Sigmoid colon (tissue), 7 donors: Measurements from ENCODE around the gene MARK4. TPM values are rescaled to one million over a fixed set of nuclear protein-coding genes. Genes with fewer than 3 reads are reported as not detected.

ENCODE experiments used
- DNase-seq: peaks from one replicate; pipeline ENCODE4 v3.0.0-alpha.2; 2019
- H3K27ac ChIP-seq, 4 donors: fragments of 200-600 bp; sonication (generic); one replicate each; pipeline ENCODE4 v1.5.1; 2016 to 2019; ENCODE audit warnings: mild to moderate bottlenecking in 1 of 4
- H3K27me3 ChIP-seq, 3 donors: fragments of 200-600 bp; sonication (generic); one replicate each; pipeline ENCODE4 v1.5.1; 2019; ENCODE audit warnings: mild to moderate bottlenecking in 1 of 3
- H3K36me3 ChIP-seq, 4 donors: fragments of 200-600 bp; sonication (generic); one replicate each; pipeline ENCODE4 v1.5.1; 2016 to 2019
- H3K4me1 ChIP-seq, 4 donors: fragments of 200-600 bp; sonication (generic); one replicate each; pipeline ENCODE4 v1.5.1; 2017 to 2019
- H3K4me3 ChIP-seq, 4 donors: fragments of 200-600 bp; sonication (generic); one replicate each; pipeline ENCODE4 v1.5.1; 2017 to 2019; ENCODE audit warnings: mild to moderate bottlenecking in 2 of 4, moderate library complexity in 1 of 4
- H3K9me3 ChIP-seq, 4 donors: fragments of 200-600 bp in 3 of 4; sonication (generic) in 3 of 4; one replicate each; pipeline versions ENCODE4 v1.5.1 to v1.6.1; 2013 to 2019
- EP300 ChIP-seq, 4 donors: sonication (generic); formaldehyde crosslinking; IDR thresholded peaks; one replicate each; pipeline ENCODE4 v1.6.1; 2017; ENCODE audit warnings: antibody characterized with exemption in 4 of 4
- POLR2A ChIP-seq, 2 donors: fragments of 450-650 bp; IDR thresholded peaks; one replicate each; pipeline ENCODE4 v1.6.1; 2016; ENCODE audit warnings: antibody characterized with exemption in 2 of 2, mild to moderate bottlenecking in 2 of 2, moderate library complexity in 2 of 2
- POLR2AphosphoS5 ChIP-seq, 4 donors: sonication (generic); formaldehyde crosslinking; IDR thresholded peaks; one replicate each; pipeline ENCODE4 v1.6.1; 2017; ENCODE audit warnings: antibody characterized with exemption in 4 of 4
- WGBS, 2 donors: extraction: QIAGEN DNeasy Blood & Tissue Kit; methylation state at CpG; one replicate each; pipeline ENCODE4 v1.1.7; 2013; 5-methylcytosine and 5-hydroxymethylcytosine counted together
- intact Hi-C: fragments of 100-400 bp; cut with DNase I; formaldehyde crosslinking; loops from one replicate; pipeline ENCODE4 v1.15.1; 2023
- polyA plus RNA-seq, 3 donors: library from polyadenylated mRNA; stranded (reverse); fragments of 200-250 nt; gene quantifications; one replicate each; pipeline ENCODE4 v1.2.3, GENCODE V29; 2013
- total RNA-seq, 4 donors: library from RNA; depleted of rRNA; stranded (reverse); fragments of >200 nt; gene quantifications; one replicate each; pipeline ENCODE4 v1.1.0, GENCODE V29; 2016
- TF ChIP-seq, protein P1 (sequence below), 4 experiments: fragments of 450-650 bp in 3 of 4; fragments of 200-600 bp in 1 of 4; IDR thresholded peaks; one replicate each; pipeline ENCODE4 v1.5.1; 2016 to 2019; ENCODE audit warnings: antibody characterized with exemption in 4 of 4, mild to moderate bottlenecking in 3 of 4, moderate library complexity in 2 of 4
- donor health status: healthy with polysubstance abuse.
- donor health status: Bipolar disorder and iron deficiency.
- donor health status: healthy.

MARK4 gene
- total and polyA plus RNA-seq, 7 donors = 6.2 to 39.9 (median 12.7) TPM

DNA sequence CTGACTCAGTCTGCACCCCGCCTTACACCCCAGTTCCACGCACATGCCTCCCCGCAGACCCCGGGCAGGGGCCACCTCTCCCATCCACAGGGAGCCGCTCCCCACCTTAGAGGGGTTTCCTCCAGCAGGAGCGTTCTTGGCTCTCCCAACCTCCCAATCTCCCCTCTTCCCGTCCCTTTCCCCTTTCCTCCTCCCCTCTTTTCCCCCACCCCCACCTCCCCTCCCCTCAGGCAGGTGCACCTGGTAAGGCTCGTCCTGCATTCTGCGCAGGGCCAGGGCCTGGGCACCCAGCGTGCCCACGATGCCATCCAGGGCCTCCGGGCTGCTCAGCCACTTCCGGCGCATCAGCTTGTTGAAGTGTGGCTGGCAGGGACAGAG, 33.1 kb upstream of the MARK4 start:
- no peaks in the 10 kb centered on the region for H3K36me3 ChIP-seq
- no peak for DNase-seq
- TF ChIP-seq EP300 (IDR thresholded peaks at IDR 0.05) (no peak), POLR2AphosphoS5 (IDR thresholded peaks at IDR 0.05) (no peak), POLR2A (IDR thresholded peaks at IDR 0.05) (no peak)
- TF ChIP-seq, protein P1, sequence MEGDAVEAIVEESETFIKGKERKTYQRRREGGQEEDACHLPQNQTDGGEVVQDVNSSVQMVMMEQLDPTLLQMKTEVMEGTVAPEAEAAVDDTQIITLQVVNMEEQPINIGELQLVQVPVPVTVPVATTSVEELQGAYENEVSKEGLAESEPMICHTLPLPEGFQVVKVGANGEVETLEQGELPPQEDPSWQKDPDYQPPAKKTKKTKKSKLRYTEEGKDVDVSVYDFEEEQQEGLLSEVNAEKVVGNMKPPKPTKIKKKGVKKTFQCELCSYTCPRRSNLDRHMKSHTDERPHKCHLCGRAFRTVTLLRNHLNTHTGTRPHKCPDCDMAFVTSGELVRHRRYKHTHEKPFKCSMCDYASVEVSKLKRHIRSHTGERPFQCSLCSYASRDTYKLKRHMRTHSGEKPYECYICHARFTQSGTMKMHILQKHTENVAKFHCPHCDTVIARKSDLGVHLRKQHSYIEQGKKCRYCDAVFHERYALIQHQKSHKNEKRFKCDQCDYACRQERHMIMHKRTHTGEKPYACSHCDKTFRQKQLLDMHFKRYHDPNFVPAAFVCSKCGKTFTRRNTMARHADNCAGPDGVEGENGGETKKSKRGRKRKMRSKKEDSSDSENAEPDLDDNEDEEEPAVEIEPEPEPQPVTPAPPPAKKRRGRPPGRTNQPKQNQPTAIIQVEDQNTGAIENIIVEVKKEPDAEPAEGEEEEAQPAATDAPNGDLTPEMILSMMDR (IDR thresholded peaks at IDR 0.05) = no peak
- intact Hi-C loops = no loop called here
- no peaks in the 10 kb centered on the region for H3K9me3 ChIP-seq
- no peak overlapping the region for H3K27ac ChIP-seq
- H3K27me3 ChIP-seq = peaks cover 23 to 71% (median 44%) of the 10 kb centered on the region in 3 donors
- WGBS, 2 donors = 36 to 57% methylated on average over 14 of the region's 14 CpGs
- peaks cover 0 to 11% (median 8%) of the 10 kb centered on the region in 4 donors for H3K4me1 ChIP-seq
- no peak overlapping the region for H3K4me3 ChIP-seq

DNA sequence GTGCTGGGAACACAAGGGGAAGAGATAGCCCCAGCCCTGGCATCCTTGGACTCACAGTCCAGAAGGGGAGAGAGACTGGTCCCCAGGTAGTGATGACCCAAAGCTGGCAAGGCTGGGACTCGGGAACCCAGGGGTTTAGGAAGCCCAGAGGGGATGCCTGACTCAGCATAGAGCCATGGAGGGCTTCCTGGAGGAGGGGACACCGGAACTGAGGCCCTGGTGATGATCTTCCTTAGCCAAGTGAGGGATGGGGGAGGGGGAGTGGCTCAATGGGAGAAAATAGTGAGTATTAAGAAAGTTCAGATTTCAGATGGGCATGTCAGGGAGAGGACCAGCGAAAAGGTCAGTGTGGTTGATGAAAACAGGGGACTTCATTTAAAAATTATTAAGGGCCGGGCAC, 32.6 kb upstream of the MARK4 start:
- Histone ChIP-seq H3K36me3 (no peaks in the 10 kb centered on the region), H3K9me3 (no peaks in the 10 kb centered on the region), H3K27me3 (peaks cover 23 to 68% (median 44%) of the 10 kb centered on the region in 3 donors), H3K4me3 (no peak overlapping the region), H3K4me1 (peaks cover 0 to 11% (median 8%) of the 10 kb centered on the region in 4 donors), H3K27ac (no peak overlapping the region)
- no peak for TF ChIP-seq POLR2AphosphoS5 (IDR thresholded peaks at IDR 0.05)
- TF ChIP-seq, protein P1 (IDR thresholded peaks at IDR 0.05) = no peak
- TF ChIP-seq EP300 (IDR thresholded peaks at IDR 0.05) = no peak
- TF ChIP-seq POLR2A (IDR thresholded peaks at IDR 0.05) = no peak
- 50 to 64% methylated on average over 4 of the region's 4 CpGs for WGBS, 2 donors
- no peak for DNase-seq
- intact Hi-C loops = no loop called here

DNA sequence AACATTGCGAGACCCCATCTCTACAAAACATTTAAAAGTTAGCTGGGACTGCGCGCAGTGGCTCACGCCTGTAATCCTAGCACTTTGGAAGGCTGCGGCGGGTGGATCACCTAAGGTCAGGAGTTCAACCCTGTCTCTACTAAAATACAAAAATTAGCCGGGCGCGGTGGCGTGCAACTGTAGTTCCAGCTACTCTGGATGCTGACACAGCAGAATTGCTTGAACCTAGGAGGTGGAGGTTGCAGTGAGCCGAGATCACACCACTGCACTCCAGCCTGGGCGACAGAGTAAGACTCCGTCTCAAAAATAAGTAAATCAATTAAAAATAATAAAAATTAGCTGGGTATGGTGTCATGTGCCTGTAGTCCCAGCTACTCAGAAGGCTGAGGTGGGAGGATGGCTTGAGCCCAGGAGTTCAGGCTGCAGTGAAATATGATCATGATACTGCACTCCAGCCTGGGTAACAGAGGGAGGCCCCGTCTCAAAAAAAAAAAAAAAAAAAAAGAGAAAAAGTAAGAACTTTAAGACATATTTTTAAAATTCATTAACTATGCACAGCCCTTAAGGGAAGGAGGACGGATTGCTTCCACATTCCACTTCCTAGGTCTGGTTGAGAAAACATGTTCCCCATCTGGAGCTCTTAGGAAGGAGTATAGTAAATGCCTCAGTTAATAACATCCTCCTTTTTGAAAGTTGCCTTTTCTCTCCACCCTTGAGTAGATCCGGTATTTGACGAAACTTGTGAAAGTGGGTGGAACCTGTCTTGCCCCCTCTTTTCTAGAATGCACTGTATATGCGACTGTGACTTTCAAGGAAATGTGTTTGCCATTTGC, 31.9 kb upstream of the MARK4 start:
- TF ChIP-seq POLR2A (IDR thresholded peaks at IDR 0.05) (no peak), EP300 (IDR thresholded peaks at IDR 0.05) (no peak), POLR2AphosphoS5 (IDR thresholded peaks at IDR 0.05) (no peak)
- TF ChIP-seq, protein P1 (IDR thresholded peaks at IDR 0.05) = no peak
- Histone ChIP-seq H3K4me1 (peaks cover 0 to 11% (median 8%) of the 10 kb centered on the region in 4 donors), H3K4me3 (no peak overlapping the region), H3K27me3 (peaks cover 23 to 66% (median 44%) of the 10 kb centered on the region in 3 donors), H3K36me3 (no peaks in the 10 kb centered on the region), H3K27ac (no peak overlapping the region), H3K9me3 (no peaks in the 10 kb centered on the region)
- intact Hi-C loops = no loop called here
- no peak for DNase-seq
- WGBS, 2 donors = 71 to 75% methylated on average over 18 of the region's 18 CpGs

GRCh38 chr19:45222724-45223123, 28.3 kb upstream of the MARK4 start:
- WGBS, 2 donors = 31 to 79% methylated on average over 6 of the region's 6 CpGs
- no peak overlapping the region for H3K4me3 ChIP-seq
- no peak for DNase-seq
- TF ChIP-seq POLR2AphosphoS5 (IDR thresholded peaks at IDR 0.05) (no peak), POLR2A (IDR thresholded peaks at IDR 0.05) (no peak), EP300 (IDR thresholded peaks at IDR 0.05) (no peak)
- TF ChIP-seq, protein P1 (IDR thresholded peaks at IDR 0.05) = no peak
- H3K9me3 ChIP-seq = no peaks in the 10 kb centered on the region
- peaks cover 4 to 54% (median 20%) of the 10 kb centered on the region in 3 donors for H3K27me3 ChIP-seq
- H3K36me3 ChIP-seq = no peaks in the 10 kb centered on the region
- peaks cover 0 to 3% (median under 1%) of the 10 kb centered on the region in 4 donors for H3K4me1 ChIP-seq
- H3K27ac ChIP-seq = no peak overlapping the region
- intact Hi-C loops = no loop called here
